Omental fat pad (tissue), 4 donors: ENCODE data around the gene TTC28. TPM values are rescaled to one million over a fixed set of nuclear protein-coding genes. Genes with fewer than 3 reads are reported as not detected.

Experiments
- ATAC-seq: fragments of 150-250 bp; one replicate; pipeline ENCODE4 v1.9.1; 2016; ENCODE audit warnings: mild to moderate bottlenecking, moderate library complexity; ENCODE audit not compliant: low FRiP score
- DNase-seq: peaks from one replicate; pipeline ENCODE4 v3.0.0-alpha.2; 2019; ENCODE audit warnings: low spot score
- total RNA-seq, 4 donors: library from RNA; depleted of rRNA; stranded (reverse); fragments of >200 nt; gene quantifications; one replicate each; pipeline ENCODE4 v1.1.0, GENCODE V29; 2016
- TF ChIP-seq, protein P1 (sequence below), 3 donors: fragments of 450-650 bp; IDR thresholded peaks; one replicate each; pipeline ENCODE4 v1.5.1; 2016 to 2017; ENCODE audit warnings: antibody characterized with exemption in 3 of 3, mild to moderate bottlenecking in 3 of 3, moderate library complexity in 2 of 3

TTC28 gene
- total RNA-seq, 4 donors from 2014 or later: 28.6 to 103 (median 50.6) TPM

DNA sequence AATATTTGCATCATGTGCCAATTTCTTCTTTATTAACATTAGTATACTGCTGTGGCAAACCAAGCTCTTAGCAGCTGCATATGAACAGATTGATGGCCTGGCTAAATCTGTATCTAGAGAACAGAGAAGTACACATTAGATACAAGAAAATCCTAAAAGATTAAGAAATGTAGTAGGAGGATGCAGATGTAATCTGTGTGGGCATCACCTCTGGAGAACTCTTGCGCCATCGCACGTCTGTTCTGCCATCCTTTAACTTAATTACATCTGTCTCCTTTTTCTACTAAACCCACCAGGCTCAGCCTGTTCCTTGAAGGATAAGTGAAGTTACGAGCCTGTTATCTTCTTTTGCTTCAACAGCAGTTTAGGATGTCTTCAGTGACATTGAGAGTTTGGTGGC lies 564.2 kb downstream of the TTC28 start:
- TF ChIP-seq, protein P1, sequence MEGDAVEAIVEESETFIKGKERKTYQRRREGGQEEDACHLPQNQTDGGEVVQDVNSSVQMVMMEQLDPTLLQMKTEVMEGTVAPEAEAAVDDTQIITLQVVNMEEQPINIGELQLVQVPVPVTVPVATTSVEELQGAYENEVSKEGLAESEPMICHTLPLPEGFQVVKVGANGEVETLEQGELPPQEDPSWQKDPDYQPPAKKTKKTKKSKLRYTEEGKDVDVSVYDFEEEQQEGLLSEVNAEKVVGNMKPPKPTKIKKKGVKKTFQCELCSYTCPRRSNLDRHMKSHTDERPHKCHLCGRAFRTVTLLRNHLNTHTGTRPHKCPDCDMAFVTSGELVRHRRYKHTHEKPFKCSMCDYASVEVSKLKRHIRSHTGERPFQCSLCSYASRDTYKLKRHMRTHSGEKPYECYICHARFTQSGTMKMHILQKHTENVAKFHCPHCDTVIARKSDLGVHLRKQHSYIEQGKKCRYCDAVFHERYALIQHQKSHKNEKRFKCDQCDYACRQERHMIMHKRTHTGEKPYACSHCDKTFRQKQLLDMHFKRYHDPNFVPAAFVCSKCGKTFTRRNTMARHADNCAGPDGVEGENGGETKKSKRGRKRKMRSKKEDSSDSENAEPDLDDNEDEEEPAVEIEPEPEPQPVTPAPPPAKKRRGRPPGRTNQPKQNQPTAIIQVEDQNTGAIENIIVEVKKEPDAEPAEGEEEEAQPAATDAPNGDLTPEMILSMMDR (IDR thresholded peaks at IDR 0.05): no peak
- DNase-seq: no peak
- no peak for ATAC-seq

DNA sequence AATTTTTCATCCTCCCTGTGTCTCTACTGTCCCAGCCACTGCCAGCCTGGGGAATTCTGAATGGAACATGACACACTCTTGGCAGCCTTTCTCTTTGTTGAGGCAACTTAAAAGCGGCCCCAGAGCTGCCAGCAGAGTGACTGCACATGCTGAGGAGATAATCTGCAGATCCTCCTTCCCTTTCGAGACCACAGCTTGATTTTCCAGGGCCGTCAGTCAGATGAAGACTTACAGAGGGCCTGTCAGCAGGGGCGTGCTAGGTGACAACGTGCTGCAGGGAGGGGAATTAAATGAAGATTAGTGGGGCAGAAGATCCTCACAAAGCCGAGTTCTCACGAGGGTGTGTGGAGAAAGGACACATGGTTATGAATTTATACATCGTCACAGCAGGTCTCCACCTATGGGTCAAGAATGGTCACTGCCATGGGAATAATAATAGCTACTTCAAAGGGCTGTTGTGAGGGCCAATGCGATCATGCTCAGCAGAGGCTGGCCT lies 567.0 kb downstream of the TTC28 start:
- no peak for ATAC-seq
- TF ChIP-seq, protein P1 (IDR thresholded peaks at IDR 0.05): no peak
- no peak for DNase-seq

DNA sequence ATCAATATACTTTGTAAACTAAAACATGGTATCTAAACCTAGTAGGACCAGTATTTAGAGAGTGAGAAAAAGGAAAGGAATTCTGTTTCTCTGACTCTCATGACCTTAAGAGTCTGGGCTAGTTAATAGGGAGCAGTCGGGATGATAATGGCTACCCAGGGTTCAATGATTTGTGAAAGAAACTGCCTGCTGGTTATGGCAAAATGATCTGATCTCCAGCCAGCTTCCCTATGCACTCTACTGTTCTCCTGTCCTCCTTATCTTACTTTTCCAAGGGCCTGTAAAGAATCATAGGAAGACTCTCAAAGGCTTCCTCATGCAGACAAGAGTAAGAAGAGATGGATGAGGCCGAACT lies 567.5 kb downstream of the TTC28 start:
- TF ChIP-seq, protein P1 (IDR thresholded peaks at IDR 0.05): no peak
- no peak for DNase-seq
- ATAC-seq: no peak

DNA sequence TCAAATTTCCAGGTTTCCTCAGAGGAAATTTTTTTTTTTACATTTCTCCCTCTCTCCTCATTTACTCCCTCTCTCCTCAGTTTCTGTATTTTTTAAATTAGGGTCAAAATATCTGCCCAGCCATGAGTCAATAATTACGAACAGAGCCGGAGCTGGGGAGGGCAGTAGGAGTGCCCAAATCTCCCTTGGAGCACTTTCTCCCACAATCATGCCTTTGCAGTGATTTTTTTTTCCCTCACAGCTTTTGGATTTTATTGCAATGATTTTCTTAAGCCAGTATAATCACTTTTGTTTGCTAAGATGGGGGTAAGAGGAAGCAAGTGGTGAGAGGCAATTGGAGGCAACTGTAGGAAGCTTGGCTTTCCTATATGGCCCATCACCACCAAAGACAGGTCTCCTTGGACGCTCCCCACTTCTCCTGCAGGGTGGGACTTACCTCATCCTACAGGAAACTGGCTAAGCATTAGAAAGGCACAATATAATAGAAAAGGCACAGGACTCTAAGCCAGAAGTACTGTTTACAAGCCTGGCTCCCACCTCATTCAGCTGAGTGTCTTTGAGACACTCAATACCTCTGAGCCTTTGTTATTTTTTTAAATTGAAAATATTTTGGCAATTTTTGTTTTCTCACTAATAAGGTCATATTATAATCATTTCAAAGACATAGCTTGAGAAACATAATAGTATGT lies 568.0 kb downstream of the TTC28 start:
- no peak for DNase-seq
- no peak for ATAC-seq
- TF ChIP-seq, protein P1 (IDR thresholded peaks at IDR 0.05): no peak

DNA sequence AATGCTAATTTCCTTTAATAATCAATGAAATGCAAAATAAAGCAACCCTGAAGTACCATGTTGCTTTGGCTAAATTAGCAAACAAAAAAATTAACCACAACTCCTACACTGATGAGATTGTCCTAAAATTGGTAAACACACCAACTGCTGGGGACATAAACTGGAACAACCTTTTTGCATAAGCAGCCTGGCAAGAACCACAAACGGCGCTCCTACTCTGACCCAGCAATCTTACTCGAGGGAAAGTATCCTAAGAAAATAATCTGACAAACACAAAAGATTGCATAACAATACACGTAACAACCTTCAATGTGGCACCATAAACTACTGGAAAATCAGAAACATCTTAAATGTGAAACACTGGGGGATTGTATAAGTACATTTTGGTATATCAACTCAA lies 570.8 kb downstream of the TTC28 start:
- TF ChIP-seq, protein P1 (IDR thresholded peaks at IDR 0.05): no peak
- ATAC-seq (no peak), DNase-seq (no peak)

DNA sequence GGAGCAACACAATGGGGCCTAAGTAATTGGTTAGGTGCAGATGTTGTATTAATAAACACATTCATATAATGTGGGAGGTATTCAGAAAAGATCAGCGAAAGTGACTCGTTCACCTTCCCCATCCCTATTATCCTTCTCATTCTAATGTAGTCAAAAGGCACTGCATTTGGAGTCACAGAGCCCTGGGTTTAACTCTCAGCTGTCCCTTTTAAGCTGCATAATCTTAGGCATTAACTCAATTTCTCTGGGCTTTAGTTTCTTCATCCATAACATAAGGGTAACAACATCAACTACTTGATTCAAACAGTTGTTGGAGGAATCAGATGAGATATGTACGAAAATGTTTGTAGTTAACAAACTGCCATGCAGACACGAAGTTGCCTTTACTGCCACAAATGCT lies 573.0 kb downstream of the TTC28 start:
- TF ChIP-seq, protein P1 (IDR thresholded peaks at IDR 0.05): no peak
- ATAC-seq (no peak), DNase-seq (no peak)

DNA sequence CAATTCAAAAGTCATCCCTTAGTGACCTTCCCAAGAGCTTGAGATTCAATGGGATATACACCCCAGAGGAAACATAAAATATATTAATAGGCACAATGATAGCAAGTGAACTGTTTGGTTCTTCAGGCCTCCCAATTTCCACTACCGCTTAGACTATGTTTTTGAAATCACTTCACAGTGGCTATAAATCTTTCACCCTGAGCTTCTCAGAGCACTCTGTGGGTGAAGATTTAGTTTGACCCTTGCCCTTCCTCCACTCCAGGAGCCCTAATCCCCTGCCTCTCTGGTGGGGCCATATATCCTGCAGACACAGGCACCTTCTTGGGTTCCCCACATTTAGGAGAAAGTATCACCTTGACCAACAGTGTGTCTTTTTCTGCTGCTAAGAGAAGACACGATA lies 573.7 kb downstream of the TTC28 start:
- DNase-seq: no peak
- no peak for ATAC-seq
- TF ChIP-seq, protein P1 (IDR thresholded peaks at IDR 0.05): no peak
